HT-29 (cell line): ENCODE measurements around the gene PROM1. TPM values are rescaled to one million over a fixed set of nuclear protein-coding genes. Genes with fewer than 3 reads are reported as not detected.

Experiments
- DNase-seq: peaks from one replicate; pipeline ENCODE4 v3.0.0-alpha.2; 2015; ENCODE audit warnings: low spot score
- total RNA-seq: library from RNA; depleted of rRNA; stranded (reverse); fragments of >200 nt; shearing (Covaris generic); gene quantifications from 2 replicates; pipeline ENCODE4 v1.2.3, GENCODE V29; 2014; rRNA removed

Gene PROM1
- total RNA-seq, 1 experiment from 2014 or later, result 54.3 TPM

DNA sequence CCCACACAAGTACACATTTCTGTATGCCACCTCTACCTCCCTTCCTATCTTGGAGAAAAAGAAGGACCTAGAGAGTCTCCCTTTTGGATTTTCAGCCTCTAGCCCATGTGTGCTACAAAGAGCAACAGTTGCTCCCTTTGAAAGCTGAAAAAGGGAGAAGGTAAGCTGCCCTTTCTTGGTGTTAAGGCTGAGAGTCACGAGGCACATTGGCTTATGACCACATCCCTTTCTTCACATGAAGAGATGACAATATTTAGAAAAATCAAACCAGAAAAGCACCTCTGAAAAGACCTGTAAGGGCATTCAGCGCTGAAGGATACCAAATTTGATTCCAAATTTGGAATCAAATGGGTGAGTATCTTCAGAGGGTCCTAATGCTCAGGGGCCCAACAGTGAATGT lies 138.9 kb downstream of the PROM1 start:
- DNase-seq, result no peak

DNA sequence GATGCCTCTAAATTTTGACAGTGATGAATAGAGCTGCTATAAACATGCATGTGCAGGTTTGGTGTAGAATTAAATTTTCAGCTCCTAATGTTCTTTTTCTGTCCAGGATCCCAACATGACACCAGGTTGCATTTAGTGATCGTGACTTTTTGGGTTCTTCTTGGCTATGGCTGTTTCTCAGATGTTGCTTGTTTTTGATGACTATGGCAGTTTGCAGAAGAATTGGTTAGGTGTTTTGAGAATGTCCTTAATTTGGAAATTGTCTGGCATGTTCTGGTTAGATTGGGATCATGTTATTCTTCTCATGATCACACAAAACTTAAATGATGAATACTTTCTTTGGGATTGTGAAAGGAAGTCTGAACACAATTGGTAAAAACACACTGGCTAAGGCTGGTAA lies 141.5 kb downstream of the PROM1 start:
- DNase-seq, result no peak

DNA sequence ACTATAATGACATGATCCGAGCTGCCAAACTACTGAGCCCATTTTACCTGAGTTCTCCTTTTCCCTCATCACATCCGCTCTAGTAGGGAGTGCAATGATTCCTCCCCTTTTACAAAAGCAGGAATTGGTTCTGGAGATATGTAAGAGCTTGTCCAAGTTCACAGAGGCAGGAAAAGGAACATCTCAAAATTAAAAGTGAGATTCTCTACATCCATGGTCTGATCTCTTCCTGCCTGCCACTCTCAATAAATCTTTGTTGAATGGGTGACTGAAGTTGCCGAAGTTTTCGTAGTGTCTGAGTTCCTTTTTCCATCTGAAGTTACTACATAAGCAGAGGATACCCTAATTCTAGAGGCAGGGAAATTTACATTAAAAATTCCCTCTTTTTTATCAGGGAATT lies 145.2 kb downstream of the PROM1 start, which contains the start of gene FGFBP1:
Gene FGFBP1, minus strand, starts transcription at position 101 of the 400 bp plus-strand sequence. CDS start 2,108 bp downstream, outside the sequence.
- no peak for DNase-seq

DNA sequence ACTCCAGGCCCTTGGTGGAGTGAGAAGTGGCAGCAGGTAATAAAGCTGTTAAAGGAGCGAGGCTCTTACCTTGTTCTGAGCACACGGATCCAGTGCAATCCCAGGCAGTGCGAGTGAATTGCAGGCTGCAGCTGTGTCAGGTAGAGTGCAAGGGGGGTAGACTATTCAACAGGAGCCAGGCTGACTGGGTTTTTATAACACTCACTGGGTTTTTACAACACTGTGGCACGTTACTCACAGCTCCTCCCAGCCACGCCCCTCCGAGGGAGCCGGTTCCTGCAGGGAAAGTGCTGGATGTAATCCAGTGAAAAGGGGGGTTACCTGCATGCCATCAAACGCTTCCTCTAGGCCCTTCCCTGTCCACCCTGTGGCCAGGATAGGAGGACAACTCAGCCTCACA lies 145.6 kb downstream of the PROM1 start:
- DNase-seq, result peak; percentile 64

DNA sequence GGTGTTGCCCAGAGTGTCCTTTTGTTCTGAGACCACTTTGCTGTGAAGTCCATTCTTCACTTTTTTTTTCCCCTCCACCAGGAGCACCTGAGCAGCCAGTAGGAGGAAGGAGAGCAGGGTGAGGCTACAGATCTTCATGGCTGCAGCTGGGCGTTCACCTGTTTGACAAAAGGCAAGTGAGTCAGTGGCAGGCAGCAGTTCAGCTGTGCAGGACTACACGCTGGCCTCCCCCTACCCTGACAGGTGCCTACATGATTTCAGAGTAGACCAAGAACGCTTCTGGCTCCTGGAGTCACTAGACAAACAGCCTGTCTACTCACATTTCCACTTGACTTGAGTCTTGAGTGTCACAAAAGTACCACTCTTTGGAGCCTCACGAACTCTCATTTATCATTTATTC lies 147.3 kb downstream of the PROM1 start:
- no peak for DNase-seq

DNA sequence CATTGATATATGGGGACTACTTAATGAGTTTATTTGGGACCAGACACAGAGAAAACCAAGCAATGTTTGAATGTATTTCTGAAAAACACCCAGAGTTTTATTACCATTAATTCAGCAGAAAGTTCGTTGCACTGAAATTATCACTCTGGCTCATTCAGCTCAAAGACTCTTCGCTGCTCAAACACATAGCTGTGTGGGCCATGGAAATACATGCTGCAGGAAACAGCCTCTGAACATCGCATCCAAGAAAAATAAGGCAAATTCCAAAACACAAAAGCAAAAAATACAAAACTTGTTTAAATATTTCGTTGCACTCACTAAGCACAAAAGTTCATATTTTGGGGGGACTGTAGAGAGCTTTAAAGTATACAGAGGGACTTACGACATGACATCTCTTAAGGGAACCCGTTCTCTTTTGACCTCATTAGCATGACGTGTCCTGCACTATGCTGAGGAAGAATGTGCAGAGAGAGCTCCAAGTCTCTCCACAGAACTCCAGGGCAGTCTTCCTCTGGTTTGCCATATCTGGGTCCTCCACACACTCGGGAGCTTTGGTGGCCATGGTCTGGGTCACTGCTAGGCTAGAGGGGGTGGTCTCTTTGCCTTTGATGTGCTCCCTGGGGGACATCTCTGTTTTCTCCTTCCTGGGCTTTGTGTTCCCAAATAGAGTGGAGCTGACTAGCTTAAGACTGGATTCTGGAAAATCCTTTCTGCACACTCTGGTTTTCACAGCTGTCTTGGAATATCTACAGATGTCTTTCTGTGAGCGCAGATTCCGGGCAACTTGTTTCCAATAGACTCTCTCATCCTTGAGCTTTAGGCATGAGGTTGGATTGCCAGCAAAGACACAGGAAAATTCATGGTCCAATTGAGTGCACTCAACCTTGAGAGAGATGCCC lies 148.1 kb downstream of the PROM1 start:
- DNase-seq, result no peak

DNA sequence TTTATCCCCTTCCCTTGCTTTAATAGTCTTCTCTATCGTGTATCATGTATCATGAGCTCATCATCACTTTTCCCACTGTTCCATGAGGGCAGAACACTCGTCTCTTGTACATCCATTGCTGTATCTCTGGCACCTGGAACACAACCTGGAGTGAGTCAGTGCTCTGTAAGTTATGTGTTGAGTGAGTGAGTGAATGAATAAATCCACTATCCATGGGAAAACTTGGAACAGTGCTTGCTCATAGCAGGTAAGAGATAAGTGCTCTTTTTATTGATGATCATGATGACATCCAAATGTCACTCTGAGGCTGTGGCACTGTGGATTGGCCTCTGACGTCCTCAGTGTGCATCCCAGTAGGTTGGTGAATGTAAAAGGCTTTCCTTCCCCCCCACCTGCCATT lies 149.6 kb downstream of the PROM1 start:
- no peak for DNase-seq

DNA sequence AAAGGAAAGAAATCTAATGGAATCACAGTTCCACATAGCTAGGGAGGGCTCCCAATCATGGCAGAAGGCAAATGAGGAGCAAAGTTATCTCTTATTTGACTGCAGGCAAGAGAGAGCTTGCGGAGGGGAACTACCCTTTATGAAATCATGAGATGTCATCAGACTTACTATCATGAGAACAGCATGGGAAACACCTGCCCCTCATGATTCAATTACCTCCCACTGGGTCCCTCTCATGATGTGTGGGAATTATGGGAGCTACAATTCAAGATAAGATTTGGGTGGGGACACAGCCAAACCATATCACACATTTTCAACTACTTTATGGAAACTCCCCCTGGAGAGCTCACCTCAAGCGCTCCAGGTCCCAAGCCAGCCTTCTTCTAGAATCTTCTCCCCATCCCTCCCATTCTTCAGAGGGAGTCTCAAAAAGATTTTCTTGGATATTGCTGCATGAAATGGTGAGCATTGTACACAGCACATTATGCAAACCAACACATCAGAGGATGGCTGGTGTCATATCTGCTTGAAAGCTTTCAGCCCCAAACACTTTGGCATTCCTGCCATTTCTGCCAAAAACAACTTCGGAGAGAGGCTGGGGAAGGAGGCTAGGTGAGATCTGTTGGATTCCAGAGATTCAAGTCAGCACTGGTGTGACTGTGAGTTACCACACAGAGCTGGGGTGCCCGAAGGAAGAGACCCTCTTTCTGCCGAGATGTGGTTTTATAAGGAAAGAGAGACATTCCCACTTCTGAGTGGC lies 152.2 kb downstream of the PROM1 start:
- no peak for DNase-seq

DNA sequence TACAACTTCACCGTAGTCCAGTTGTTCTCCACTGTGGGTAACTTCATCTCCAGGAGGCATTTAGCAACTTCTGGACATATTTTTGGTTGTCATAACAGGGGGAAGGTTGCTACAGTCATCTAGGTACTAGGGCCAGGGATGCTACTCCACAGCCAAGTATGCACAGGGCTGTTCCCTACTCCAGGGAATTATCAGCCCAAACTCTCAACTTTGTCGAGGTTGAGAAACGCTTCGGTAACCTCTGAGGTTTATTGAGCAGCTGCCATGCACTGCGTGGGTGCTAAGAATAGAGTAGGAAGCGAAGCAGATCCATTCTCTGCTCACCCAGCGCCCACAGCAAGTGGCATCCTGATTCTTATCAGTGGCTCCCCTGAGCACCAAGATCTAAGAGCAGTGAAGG lies 153.5 kb downstream of the PROM1 start:
- DNase-seq, result no peak

DNA sequence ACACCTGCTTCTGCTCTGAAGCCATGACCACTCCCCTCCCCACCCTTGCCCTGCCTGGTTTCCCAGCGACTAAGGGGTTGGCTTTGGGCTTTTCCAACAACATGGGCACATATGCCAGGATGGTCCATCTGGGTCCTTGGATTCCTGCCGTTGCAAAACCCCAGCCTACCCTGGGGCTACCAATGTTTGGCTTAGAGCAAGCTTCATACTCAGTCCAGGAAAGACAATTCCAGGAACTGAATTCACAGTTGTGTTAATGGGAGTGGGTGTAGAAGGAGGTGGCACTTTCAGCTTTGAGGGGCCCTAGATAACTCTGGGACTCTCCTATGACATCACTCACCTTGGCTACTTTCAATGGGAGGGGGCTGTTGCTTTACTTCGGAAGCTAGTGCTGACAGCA lies 154.3 kb downstream of the PROM1 start:
- DNase-seq, result no peak

DNA sequence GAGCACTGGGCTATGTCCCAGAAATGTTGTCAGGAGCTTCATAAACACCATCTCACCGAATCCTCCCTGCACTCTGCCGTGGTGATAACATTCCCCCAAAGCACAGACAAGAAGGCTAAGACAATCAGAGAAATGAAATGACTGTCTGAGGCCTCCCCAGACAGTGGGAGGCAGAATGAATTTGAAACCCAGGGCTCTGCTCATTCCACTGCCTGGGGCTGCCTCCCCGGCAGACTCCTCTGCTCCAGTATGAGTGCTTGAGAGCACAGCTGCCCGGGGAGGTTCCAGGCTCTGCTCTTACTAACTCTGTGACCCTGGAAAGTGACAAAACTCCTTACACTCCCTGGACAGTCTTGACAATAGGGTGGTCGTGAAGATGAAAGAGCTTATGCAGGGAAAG lies 154.9 kb downstream of the PROM1 start:
- no peak for DNase-seq

DNA sequence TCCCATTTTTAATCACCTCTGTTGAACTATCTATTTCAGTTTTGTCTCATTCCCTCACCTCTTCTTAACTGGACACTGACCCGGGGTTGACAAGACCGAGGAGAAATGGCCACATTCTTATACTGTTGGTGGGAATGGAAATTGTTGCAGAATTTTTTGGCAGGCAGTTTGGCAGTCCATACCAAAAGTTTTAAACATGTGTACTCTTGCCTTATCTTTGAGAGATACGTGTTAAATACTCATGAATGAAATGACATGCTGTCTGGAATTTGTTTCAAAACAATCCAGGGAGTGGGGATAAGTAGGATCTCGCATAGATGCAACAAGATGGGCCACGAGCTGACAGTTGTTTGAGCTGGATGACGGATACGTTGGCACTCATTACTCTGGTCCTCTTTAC lies 157.3 kb downstream of the PROM1 start:
- DNase-seq, result no peak

DNA sequence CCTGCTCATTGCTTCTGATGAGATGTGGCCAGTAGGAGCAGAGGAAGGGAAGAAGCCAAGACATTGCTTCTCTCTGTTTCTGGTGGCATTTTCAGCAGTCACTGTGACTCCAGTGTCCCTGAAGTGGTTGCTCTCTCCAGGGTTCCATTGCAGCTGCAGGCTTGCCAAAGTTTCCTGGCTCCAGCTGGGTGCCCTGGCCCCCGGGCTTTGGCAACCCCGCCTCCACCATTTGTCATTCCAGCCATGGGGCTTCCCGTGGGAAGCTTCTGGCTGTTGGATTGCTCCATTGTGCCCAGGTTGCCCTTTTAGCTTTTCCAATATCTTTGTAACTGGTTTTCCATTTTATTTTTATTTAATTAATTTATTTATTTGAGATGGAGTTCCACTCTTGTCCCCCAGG lies 158.0 kb downstream of the PROM1 start:
- DNase-seq, result no peak

DNA sequence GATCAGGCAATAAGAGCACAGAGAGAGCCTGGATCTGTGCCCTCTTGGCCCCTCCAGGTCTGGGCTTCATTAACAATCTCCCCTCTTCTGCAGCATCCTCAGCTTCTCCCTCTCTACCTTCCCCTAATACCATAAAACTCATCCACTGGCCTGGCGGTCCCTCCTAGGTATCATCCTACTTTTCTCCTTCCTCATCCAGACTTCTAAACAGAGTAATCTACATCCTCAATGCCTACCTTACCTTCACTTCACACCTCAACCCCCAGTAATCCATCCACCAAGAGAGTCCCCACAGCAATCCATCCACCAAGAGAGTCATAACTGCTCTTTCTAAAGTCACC lies 162.3 kb downstream of the PROM1 start:
- DNase-seq, result no peak

DNA sequence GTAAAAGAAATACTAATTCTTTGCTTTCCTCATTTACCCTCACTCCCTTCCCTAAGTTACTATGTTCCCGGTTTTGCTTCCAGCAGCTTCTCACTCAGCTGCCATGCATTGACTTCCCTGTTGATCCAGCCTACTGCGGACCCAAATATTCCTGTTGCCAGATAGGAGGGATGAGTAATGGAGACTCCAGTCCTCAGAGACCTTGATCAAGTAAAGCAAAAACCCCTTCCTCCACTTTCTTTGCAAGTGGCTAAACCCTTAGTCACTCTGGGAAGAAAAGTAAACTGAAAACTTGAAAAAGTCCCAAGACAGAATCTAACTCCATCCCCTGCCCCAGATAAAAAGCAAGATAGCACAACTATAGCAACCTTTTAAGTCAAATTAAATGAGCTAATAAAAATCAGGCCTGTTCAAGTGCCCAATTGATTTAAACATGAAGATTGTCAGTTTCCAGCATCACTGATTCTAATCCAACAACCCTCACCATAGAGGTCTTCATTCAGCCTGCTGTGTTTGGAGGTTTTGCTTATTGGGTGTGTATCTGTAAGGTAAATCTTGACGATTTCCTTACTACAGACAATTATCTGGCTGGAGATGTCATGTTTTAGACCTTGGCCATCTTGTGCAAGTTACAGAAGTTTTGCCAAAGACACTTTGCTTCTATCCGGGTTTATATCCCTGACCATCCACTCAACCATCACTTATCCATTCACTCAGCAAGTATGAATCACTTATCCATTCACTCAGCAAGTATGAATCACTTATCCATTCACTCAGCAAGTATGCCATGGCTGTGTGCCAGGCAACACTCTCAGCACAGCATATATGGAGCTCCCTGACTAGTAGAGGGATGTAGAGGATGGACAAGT lies 162.9 kb downstream of the PROM1 start:
- peak; percentile 71 for DNase-seq

DNA sequence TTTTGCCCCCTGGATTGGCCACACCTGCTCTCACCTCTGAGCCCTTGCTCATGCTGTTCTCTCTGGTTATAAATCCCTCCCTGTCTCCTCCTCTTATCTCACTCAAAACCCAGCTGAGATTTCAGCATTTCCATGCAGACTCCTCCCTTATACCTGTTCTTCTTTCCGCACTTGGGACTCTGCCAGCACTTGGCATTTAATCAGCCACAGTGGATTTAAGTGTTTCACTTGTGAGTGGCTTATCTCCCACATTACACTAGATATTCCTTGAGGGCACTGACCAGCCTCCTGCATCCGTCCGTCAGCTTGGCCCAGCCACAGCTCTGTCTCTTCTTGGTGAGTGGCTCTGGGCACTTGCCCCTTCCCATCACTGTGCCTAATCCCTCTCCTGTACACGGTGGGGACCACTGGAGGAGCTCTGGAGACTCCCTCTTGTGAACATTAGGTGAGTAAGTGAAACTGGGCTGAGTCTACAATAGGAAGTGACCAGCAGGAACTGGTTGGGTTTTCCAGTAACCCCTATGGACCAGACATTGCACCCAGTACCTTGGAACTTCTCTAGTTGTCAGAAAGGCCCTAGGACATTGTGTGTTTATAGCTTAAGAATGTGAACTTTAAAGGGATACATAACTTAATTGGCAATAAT lies 165.2 kb downstream of the PROM1 start:
- peak; percentile 30 for DNase-seq

Other genes with a start within 250 kb of the PROM1 start
- 0.36 and 0.81 TPM in 2 replicates for gene FGFBP1, start 145.3 kb downstream of the PROM1 start, total RNA-seq
- gene FGFBP2, start 120.8 kb downstream of the PROM1 start, total RNA-seq, result not detected in 2 replicates
- gene TAPT1, start 142.4 kb upstream of the PROM1 start, total RNA-seq, result 6.7 and 6.9 TPM in 2 replicates